GM19035 (cell line): ENCODE measurements around the gene C19orf53.

Experiments used
- ATAC-seq: cut with Tn5 transposase; IDR thresholded peaks from one replicate; pipeline ENCODE4 v1.9.1; 2021; ENCODE audit not compliant: unreplicated experiment

Gene C19orf53

GRCh38 chr19:13825489-13826441 is 51.5 kb downstream of the C19orf53 start:
- no peak for ATAC-seq

GRCh38 chr19:13826652-13827235 is 52.5 kb downstream of the C19orf53 start:
- no peak for ATAC-seq

- no peak for ATAC-seq
These were observed 53.4 kb downstream of the C19orf53 start for GRCh38 chr19:13827656-13828055.
